H9 (cell line): ENCODE data around the gene ZBTB7A. TPM values are rescaled to one million over a fixed set of nuclear protein-coding genes. Genes with fewer than 3 reads are reported as not detected.
A peak's percentile ranks its signal among the peaks of the same experiment; 100 is the strongest.

Experiments used
- DNase-seq: peaks from one replicate; pipeline ENCODE4 v3.0.0-alpha.2; 2017
- H2AFZ ChIP-seq: one replicate; pipeline ENCODE4 v1.6.1; 2013; ENCODE audit warnings: mild to moderate bottlenecking, low read length, control low read depth, moderate library complexity
- H2AK5ac ChIP-seq: 2 replicates; pipeline ENCODE4 v1.6.1; 2013; ENCODE audit warnings: low read length, control low read depth, mixed read lengths; ENCODE audit not compliant: insufficient read length
- H2BK120ac ChIP-seq: one replicate; pipeline ENCODE4 v1.6.1; 2013; ENCODE audit warnings: low read depth, mild to moderate bottlenecking, low read length, control low read depth, inconsistent platforms; ENCODE audit not compliant: poor library complexity, severe bottlenecking
- H2BK12ac ChIP-seq: 2 replicates; pipeline ENCODE4 v1.6.1; 2013; ENCODE audit warnings: low read length, control low read depth, mixed read lengths, low read depth; ENCODE audit not compliant: insufficient read length
- H2BK15ac ChIP-seq: 2 replicates; pipeline ENCODE4 v1.6.1; 2013; ENCODE audit warnings: low read depth, low read length, control low read depth
- H2BK20ac ChIP-seq: one replicate; pipeline ENCODE4 v1.6.1; 2013; ENCODE audit warnings: low read depth, mild to moderate bottlenecking, low read length, control low read depth, inconsistent platforms; ENCODE audit not compliant: poor library complexity, severe bottlenecking
- H2BK5ac ChIP-seq: 2 replicates; pipeline ENCODE4 v1.6.1; 2013; ENCODE audit warnings: low read length, control low read depth, mixed read lengths; ENCODE audit not compliant: insufficient read length
- H3K14ac ChIP-seq: 2 replicates; pipeline ENCODE4 v1.6.1; 2013; ENCODE audit warnings: low read length, control low read depth; ENCODE audit not compliant: insufficient read depth
- H3K18ac ChIP-seq: 2 replicates; pipeline ENCODE4 v1.6.1; 2013; ENCODE audit warnings: low read depth, mild to moderate bottlenecking, mixed read lengths, low read length, control low read depth; ENCODE audit not compliant: insufficient read length
- H3K23ac ChIP-seq: 2 replicates; pipeline ENCODE4 v1.6.1; 2013; ENCODE audit warnings: low read length, control low read depth, mixed read lengths, low read depth; ENCODE audit not compliant: insufficient read length
- H3K23me2 ChIP-seq: 2 replicates; pipeline ENCODE4 v1.6.1; 2013; ENCODE audit warnings: low read depth, mild to moderate bottlenecking, mixed read lengths, low read length, control low read depth; ENCODE audit not compliant: insufficient read length, poor library complexity, severe bottlenecking
- H3K27ac ChIP-seq: 2 replicates; pipeline ENCODE4 v1.5.1; 2013; ENCODE audit warnings: low read length, control low read depth, mixed read lengths, low read depth; ENCODE audit not compliant: insufficient read length
- H3K27me3 ChIP-seq: 2 replicates; pipeline ENCODE4 v1.6.1; 2013; ENCODE audit warnings: low read length, control low read depth, inconsistent platforms; ENCODE audit not compliant: insufficient read depth
- H3K4ac ChIP-seq: 2 replicates; pipeline ENCODE4 v1.6.1; 2013; ENCODE audit warnings: low read depth, mild to moderate bottlenecking, control low read depth, inconsistent platforms, low read length, moderate library complexity
- H3K4me1 ChIP-seq: 2 replicates; pipeline ENCODE4 v1.6.1; 2013; ENCODE audit warnings: low read length, control low read depth, inconsistent platforms; ENCODE audit not compliant: insufficient read depth
- H3K4me2 ChIP-seq: 2 replicates; pipeline ENCODE4 v1.6.1; 2013; ENCODE audit warnings: low read length, control low read depth, mixed read lengths; ENCODE audit not compliant: insufficient read length, insufficient read depth
- H3K56ac ChIP-seq: 2 replicates; pipeline ENCODE4 v1.6.1; 2013; ENCODE audit warnings: low read depth, mild to moderate bottlenecking, mixed read lengths, low read length, control low read depth; ENCODE audit not compliant: insufficient read length
- H3K79me1 ChIP-seq: 2 replicates; pipeline ENCODE4 v1.6.1; 2013; ENCODE audit warnings: low read depth, mild to moderate bottlenecking, moderate library complexity, low read length, control low read depth, inconsistent platforms; ENCODE audit not compliant: insufficient read depth, poor library complexity, severe bottlenecking
- H3K79me2 ChIP-seq: 2 replicates; pipeline ENCODE4 v1.6.1; 2013; ENCODE audit warnings: low read length, control low read depth, inconsistent platforms; ENCODE audit not compliant: insufficient read depth
- H3K9ac ChIP-seq: 2 replicates; pipeline ENCODE4 v1.6.1; 2013; ENCODE audit warnings: low read length, control low read depth, mixed read lengths; ENCODE audit not compliant: insufficient read length; ENCODE audit errors: extremely low read depth
- H3K9me3 ChIP-seq: one replicate; pipeline ENCODE4 v1.6.1; 2013; ENCODE audit warnings: low read depth, low read length, inconsistent platforms; ENCODE audit not compliant: control insufficient read depth
- H3T11ph ChIP-seq: one replicate; pipeline ENCODE4 v1.6.1; 2013; ENCODE audit warnings: mild to moderate bottlenecking, low read length, control low read depth, inconsistent platforms
- H4K20me1 ChIP-seq: one replicate; pipeline ENCODE4 v1.6.1; 2013; ENCODE audit not compliant: control insufficient read depth, insufficient read length, insufficient read depth
- H4K5ac ChIP-seq: 2 replicates; pipeline ENCODE4 v1.6.1; 2013; ENCODE audit warnings: low read depth, mild to moderate bottlenecking, mixed read lengths, low read length, control low read depth; ENCODE audit not compliant: insufficient read length
- H4K8ac ChIP-seq: replicated peaks from 2 replicates; pipeline ENCODE4 v1.6.1; 2013; ENCODE audit warnings: low read length, control low read depth, mixed read lengths, low read depth; ENCODE audit not compliant: insufficient read length
- H4K91ac ChIP-seq: 2 replicates; pipeline ENCODE4 v1.6.1; 2013; ENCODE audit warnings: low read depth, mild to moderate bottlenecking, moderate library complexity, mixed read lengths, low read length, control low read depth; ENCODE audit not compliant: insufficient read length
- H3K27ac Mint-ChIP-seq, 3 experiments: 2 replicates in 2 of 3; 3 replicates in 1 of 3; pipeline ENCODE4 v1.8.0; 2020 to 2021; ENCODE audit warnings: mixed read lengths in 3 of 3, mild to moderate bottlenecking in 1 of 3, moderate library complexity in 1 of 3
- H3K27me3 Mint-ChIP-seq: 2 replicates; pipeline ENCODE4 v1.8.0; 2021; ENCODE audit warnings: low read depth, mild to moderate bottlenecking, moderate library complexity, mixed read lengths
- H3K36me3 Mint-ChIP-seq, 3 experiments: 2 replicates in 2 of 3; 3 replicates in 1 of 3; pipeline ENCODE4 v1.8.0; 2020 to 2021; ENCODE audit warnings: low read depth in 3 of 3, mixed read lengths in 3 of 3; ENCODE audit not compliant: insufficient read depth in 1 of 3
- H3K4me1 Mint-ChIP-seq, 2 experiments: 2 replicates each; pipeline ENCODE4 v1.8.0; 2020; ENCODE audit warnings: mixed read lengths in 2 of 2
- H3K4me3 Mint-ChIP-seq, 2 experiments: 2 replicates in 1 of 2; 3 replicates in 1 of 2; pipeline ENCODE4 v1.8.0; 2020 to 2021; ENCODE audit warnings: mild to moderate bottlenecking in 2 of 2, mixed read lengths in 2 of 2, moderate library complexity in 1 of 2
- H3K9me3 Mint-ChIP-seq, 2 experiments: 2 replicates in 1 of 2; 3 replicates in 1 of 2; pipeline ENCODE4 v1.8.0; 2020; ENCODE audit warnings: mild to moderate bottlenecking in 2 of 2, mixed read lengths in 2 of 2, moderate library complexity in 1 of 2
- CTCF ChIP-seq: fragments of 200-600 bp; sonication (generic); conservative IDR thresholded peaks from 3 replicates; pipeline ENCODE4 v1.8.0; 2021; ENCODE audit warnings: antibody characterized with exemption, mild to moderate bottlenecking
- WGBS: extraction: QIAGEN DNeasy Blood & Tissue Kit; methylation state at CpG from one replicate; pipeline ENCODE4 v1.1.7; 2013; ENCODE audit warnings: missing lambda C conversion rate, low lambda C conversion rate, mixed read lengths; ENCODE audit not compliant: insufficient read length; ENCODE audit errors: extremely low coverage; 5-methylcytosine and 5-hydroxymethylcytosine counted together
- total RNA-seq: library from RNA; stranded (reverse); gene quantifications from 2 replicates; pipeline ENCODE4 v1.2.1, GENCODE V29; 2021

ZBTB7A gene
- total RNA-seq, 1 experiment from 2014 or later, result 24.9 TPM

- Histone ChIP-seq H3K23me2 (peaks cover 9% of the 10 kb centered on the region), H3K14ac (no peak overlapping the region), H3K9me3 (no peaks in the 10 kb centered on the region), H4K5ac (no peak overlapping the region), H2BK20ac (no peak overlapping the region), H2BK5ac (no peak overlapping the region), H3K56ac (no peak overlapping the region), H3K79me1 (no peaks in the 10 kb centered on the region), H3K27ac (no peak overlapping the region), H3K18ac (no peak overlapping the region), H3K4ac (no peak overlapping the region), H4K8ac (no peak overlapping the region), H3K27me3 (peaks cover 10% of the 10 kb centered on the region; the same call in 1 of the 2 replicates), H4K20me1 (no peaks in the 10 kb centered on the region), H3K79me2 (no peaks in the 10 kb centered on the region; the same call in 1 of the 2 replicates), H3K4me2 (no peak overlapping the region), H2AFZ (no peak overlapping the region), H2BK120ac (no peak overlapping the region), H3K4me1 (no peaks in the 10 kb centered on the region; the same call in 1 of the 2 replicates), H3K23ac (no peak overlapping the region), H2AK5ac (no peak overlapping the region), H2BK12ac (no peak overlapping the region), H3T11ph (no peak overlapping the region), H3K9ac (no peak overlapping the region), H2BK15ac (no peak overlapping the region), H4K91ac (no peak overlapping the region)
- peak; percentile 46 for DNase-seq
- peak overlapping the region in 1 of 2 experiments; percentile 62; a peak in 2 of 5 replicates for H3K4me3 Mint-ChIP-seq
- WGBS, result no CpG with 5 or more reads among the region's 12 CpGs
- H3K27me3 Mint-ChIP-seq, result peaks cover 31% of the 10 kb centered on the region
- H3K36me3 Mint-ChIP-seq, result no peaks in the 10 kb centered on the region
- H3K9me3 Mint-ChIP-seq, result no peaks in the 10 kb centered on the region; a peak in 2 of 5 replicates
- TF ChIP-seq CTCF, result no peak
- peaks cover 5 to 13% of the 10 kb centered on the region in 2 experiments for H3K4me1 Mint-ChIP-seq
- H3K27ac Mint-ChIP-seq, result no peak overlapping the region
Measured at GRCh38 chr19:4069331-4069959, 2.7 kb upstream of the ZBTB7A start.
